A673 (cell line): ENCODE results near the gene TEX101. TPM values are rescaled to one million over a fixed set of nuclear protein-coding genes. Genes with fewer than 3 reads are reported as not detected.
A peak's percentile ranks its signal among the peaks of the same experiment; 100 is the strongest.

Experiments used
- BruUV-seq: library from RNA; stranded (reverse); fragments of 400-500 nt; replicated peaks from 2 replicates; lab custom pipeline; 2021; lab: Mats Ljungman, UMichigan
- CTCF ChIA-PET: fragments of 300-600 bp; sonication (Branson Sonifier 250); formaldehyde crosslinking; loops from one replicate; lab custom pipeline; 2022; ENCODE audit warnings: antibody characterized with exemption; lab: Charles Lee
- POLR2A ChIA-PET: fragments of 300-600 bp; sonication (Branson Sonifier 250); formaldehyde crosslinking; loops from one replicate; lab custom pipeline; 2022; ENCODE audit warnings: antibody characterized with exemption; ENCODE audit not compliant: low non-redundant PET; lab: Charles Lee
- DNase-seq: peaks from one replicate; pipeline ENCODE4 v3.0.0-alpha.2; 2015; ENCODE audit warnings: low spot score
- H3K27ac ChIP-seq: fragments of 200-600 bp; sonication (generic); 2 replicates; pipeline ENCODE4 v1.5.1; 2016; ENCODE audit warnings: mixed run types, low read depth, mild to moderate bottlenecking, mixed read lengths, antibody characterized with exemption, low read length; ENCODE audit not compliant: poor library complexity, severe bottlenecking
- H3K27me3 ChIP-seq: fragments of 200-600 bp; sonication (generic); replicated peaks from 2 replicates; pipeline ENCODE4 v1.6.1; 2017; ENCODE audit warnings: mixed run types, low read depth, mild to moderate bottlenecking, mixed read lengths, antibody characterized with exemption, low read length; ENCODE audit not compliant: insufficient read depth, poor library complexity
- H3K36me3 ChIP-seq: fragments of 200-600 bp; sonication (generic); 2 replicates; pipeline ENCODE4 v1.6.1; 2016; ENCODE audit warnings: mixed run types, mild to moderate bottlenecking, mixed read lengths, antibody characterized with exemption, low read length; ENCODE audit not compliant: insufficient read depth, poor library complexity, severe bottlenecking
- H3K4me1 ChIP-seq: fragments of 200-600 bp; sonication (generic); 2 replicates; pipeline ENCODE4 v1.6.1; 2017; ENCODE audit warnings: mixed run types, mild to moderate bottlenecking, mixed read lengths, antibody characterized with exemption, low read length; ENCODE audit not compliant: insufficient read depth, poor library complexity, severe bottlenecking
- H3K4me3 ChIP-seq: fragments of 200-600 bp; sonication (generic); 2 replicates; pipeline ENCODE4 v1.5.1; 2016; ENCODE audit warnings: low read depth, mixed run types, mild to moderate bottlenecking, mixed read lengths, low read length; ENCODE audit not compliant: poor library complexity, severe bottlenecking
- H3K9me3 ChIP-seq: fragments of 200-600 bp; sonication (generic); 2 replicates; pipeline ENCODE4 v1.6.1; 2016; ENCODE audit warnings: mixed run types, low read depth, mild to moderate bottlenecking, mixed read lengths, antibody characterized with exemption, low read length; ENCODE audit not compliant: poor library complexity, severe bottlenecking
- CTCF ChIP-seq: fragments of 300-800, 200-600 bp; sonication (generic); conservative IDR thresholded peaks from 2 replicates; pipeline ENCODE4 v1.5.1; 2017; ENCODE audit warnings: low read depth, mild to moderate bottlenecking, antibody characterized with exemption, low read length, moderate library complexity, mixed read lengths
- EZH2 ChIP-seq: fragments of 200-600 bp; sonication (generic); IDR thresholded peaks from 2 replicates; pipeline ENCODE4 v1.6.1; 2017; ENCODE audit warnings: borderline replicate concordance, low read depth, mild to moderate bottlenecking, mixed read lengths, antibody characterized with exemption, low read length; ENCODE audit not compliant: poor library complexity, severe bottlenecking
- intact Hi-C: fragments of 100-400 bp; cut with micrococcal nuclease; formaldehyde crosslinking; loops from one replicate; pipeline ENCODE4 v1.10.0; 2022; ENCODE audit not compliant: unreplicated experiment
- total RNA-seq: library from RNA; stranded (reverse); gene quantifications from 2 replicates; pipeline ENCODE4 v1.2.3, GENCODE V29; 2021

TEX101 gene
- total RNA-seq, 1 experiment from 2014 or later = not detected

GRCh38 chr19:43465468-43466120, 50.9 kb downstream of the TEX101 start, which contains the start of gene LYPD3:
TSS of gene LYPD3 (minus strand) at chr19:43465608. CDS start at chr19:43465571, 37 bp downstream.
- no peaks in the 10 kb centered on the region for H3K27me3 ChIP-seq
- intact Hi-C loops = no loop called here
- peak within 1 kb of the TSS; percentile 67 for H3K4me3 ChIP-seq
- BruUV-seq = no TSS peak
- TF ChIP-seq CTCF (no peak), EZH2 (no peak)
- ChIA-PET CTCF (interaction anchor here (0.6 kb wide), 1 partner anchor 54 kb away, joined by 3 read pairs; no protein-coding TSS in a partner anchor), POLR2A (no interaction called here)
- H3K27ac ChIP-seq = no peak within 1 kb of the TSS
- H3K4me1 ChIP-seq = no peaks in the 10 kb centered on the region
- no peaks in the 10 kb centered on the region for H3K36me3 ChIP-seq
- DNase-seq = no peak
- no peaks in the 10 kb centered on the region for H3K9me3 ChIP-seq

GRCh38 chr19:43466793-43467192, 52.1 kb downstream of the TEX101 start:
- Histone ChIP-seq H3K36me3 (no peaks in the 10 kb centered on the region), H3K27me3 (no peaks in the 10 kb centered on the region), H3K4me3 (no peak overlapping the region), H3K9me3 (no peaks in the 10 kb centered on the region), H3K27ac (no peak overlapping the region), H3K4me1 (no peaks in the 10 kb centered on the region)
- no peak for DNase-seq
- no TSS peak for BruUV-seq
- intact Hi-C loops = no loop called here
- CTCF ChIA-PET = no interaction called here
- POLR2A ChIA-PET = no interaction called here
- TF ChIP-seq CTCF (no peak), EZH2 (no peak)

- H3K27me3 ChIP-seq = no peaks in the 10 kb centered on the region
- no peak for TF ChIP-seq CTCF
- no peak for TF ChIP-seq EZH2
- no TSS peak for BruUV-seq
- H3K27ac ChIP-seq = no peak overlapping the region
- no peaks in the 10 kb centered on the region for H3K9me3 ChIP-seq
- no peaks in the 10 kb centered on the region for H3K4me1 ChIP-seq
- no peak for DNase-seq
- H3K36me3 ChIP-seq = no peaks in the 10 kb centered on the region
- H3K4me3 ChIP-seq = no peak overlapping the region
- ChIA-PET CTCF (no interaction called here), POLR2A (no interaction called here)
- intact Hi-C loops = no loop called here
Observed at GRCh38 chr19:43467276-43467675, 52.6 kb downstream of the TEX101 start.
